ENCODE data around the gene TSNAX. TPM values are rescaled to one million over a fixed set of nuclear protein-coding genes. Genes with fewer than 3 reads are reported as not detected.

Gene TSNAX
- total RNA-seq, 1 experiment from 2014 or later, result 39.4 TPM

- DNase-seq (ENCODE audit: low read depth), result peak; percentile 23
These were observed 73.6 kb downstream of the TSNAX start for GRCh38 chr1:231601824-231602672.

- no peak for DNase-seq (ENCODE audit: low read depth)
These were observed 74.2 kb downstream of the TSNAX start for GRCh38 chr1:231602673-231602984.

- peak; percentile 67 for DNase-seq (ENCODE audit: low read depth)
These were observed 75.3 kb downstream of the TSNAX start for GRCh38 chr1:231603598-231604275.

- DNase-seq (ENCODE audit: low read depth), result no peak
These were observed 75.8 kb downstream of the TSNAX start for GRCh38 chr1:231604276-231604621.

GRCh38 chr1:231605149-231606100, 77.0 kb downstream of the TSNAX start:
- no peak for DNase-seq (ENCODE audit: low read depth)

- no peak for DNase-seq (ENCODE audit: low read depth)
These were observed 78.2 kb downstream of the TSNAX start for GRCh38 chr1:231606712-231607111.

GRCh38 chr1:231610388-231610787, 81.9 kb downstream of the TSNAX start:
- no peak for DNase-seq (ENCODE audit: low read depth)

- no peak for DNase-seq (ENCODE audit: low read depth)
These were observed 82.6 kb downstream of the TSNAX start for GRCh38 chr1:231611111-231611510.

- DNase-seq (ENCODE audit: low read depth), result no peak
These were observed 83.4 kb downstream of the TSNAX start for GRCh38 chr1:231611851-231612250.

- DNase-seq (ENCODE audit: low read depth), result no peak
These were observed 84.1 kb downstream of the TSNAX start for GRCh38 chr1:231612393-231613089.

- DNase-seq (ENCODE audit: low read depth), result no peak
These were observed 85.2 kb downstream of the TSNAX start for GRCh38 chr1:231613419-231614349.

Other genes starting within 250 kb of the TSNAX start
- gene EXOC8, start 190.8 kb upstream of the TSNAX start, total RNA-seq (2014; rRNA removed; shearing (Covaris generic)), result 9.8 and 10.3 TPM in 2 replicates
- gene SPRTN, start 190.4 kb upstream of the TSNAX start, total RNA-seq (2014; rRNA removed; shearing (Covaris generic)), result 15.1 and 16.5 TPM in 2 replicates
- 34.2 and 40.1 TPM in 2 replicates for gene EGLN1, start 106.4 kb upstream of the TSNAX start, total RNA-seq (2014; rRNA removed; shearing (Covaris generic))
- gene DISC1, start 98.1 kb downstream of the TSNAX start, total RNA-seq (2014; rRNA removed; shearing (Covaris generic)), result 1.9 and 2.1 TPM in 2 replicates

Measured in RPMI7951 (cell line).